ENCODE results near the gene BCAP29. TPM values are rescaled to one million over a fixed set of nuclear protein-coding genes. Genes with fewer than 3 reads are reported as not detected.

BCAP29 gene
- total RNA-seq, 2 experiments from 2014 or later: 11.0 to 11.7 TPM

GRCh38 chr7:107606303-107606702, 26.3 kb downstream of the BCAP29 start:
- Mint-ChIP-seq H3K4me3 (no peak overlapping the region), H3K27me3 (no peaks in the 10 kb centered on the region), H3K27ac (no peak overlapping the region), H3K4me1 (ENCODE audit: low read depth) (no peaks in the 10 kb centered on the region), H3K36me3 (ENCODE audit: low read depth) (peaks cover 25% of the 10 kb centered on the region), H3K9me3 (no peaks in the 10 kb centered on the region)
- CTCF ChIA-PET: interaction anchor here (1.1 kb wide), 1 partner anchor 19 kb away, joined by 3 read pairs; no protein-coding TSS in a partner anchor
- no peaks in the 10 kb centered on the region for H3K27me3 ChIP-seq (ENCODE audit: control insufficient read depth in 1 of 2, insufficient read depth in 2 of 2, low read length in 2 of 2)
- TF ChIP-seq CTCF (IDR thresholded peaks at IDR 0.05): no peak
- no peak for DNase-seq
- no peaks in the 10 kb centered on the region for H3K4me1 ChIP-seq (ENCODE audit: insufficient read depth, low read length)
- POLR2A ChIA-PET: no interaction called here
- ATAC-seq (ENCODE audit: poor library complexity): no peak
- H3K9me3 ChIP-seq (ENCODE audit: control insufficient read depth in 1 of 2, insufficient read depth in 1 of 2, low read length in 2 of 2): no peaks in the 10 kb centered on the region
- peaks cover 6% of the 10 kb centered on the region for H3K36me3 ChIP-seq (ENCODE audit: insufficient read depth, low read length)
- no peak overlapping the region for H3K27ac ChIP-seq (ENCODE audit: low read depth in 1 of 2, low read length in 2 of 2)
- H3K4me3 ChIP-seq (ENCODE audit: low read length): no peak overlapping the region
- intact Hi-C loops (cut with DNase I, micrococcal nuclease): no loop called here

- POLR2A ChIA-PET: no interaction called here
- H3K4me3 ChIP-seq (ENCODE audit: low read length): no peak overlapping the region
- Mint-ChIP-seq H3K4me1 (ENCODE audit: low read depth) (no peaks in the 10 kb centered on the region), H3K36me3 (ENCODE audit: low read depth) (peaks cover 30% of the 10 kb centered on the region), H3K4me3 (no peak overlapping the region), H3K27ac (no peak overlapping the region), H3K9me3 (no peaks in the 10 kb centered on the region), H3K27me3 (no peaks in the 10 kb centered on the region)
- H3K27ac ChIP-seq (ENCODE audit: low read depth in 1 of 2, low read length in 2 of 2): no peak overlapping the region
- DNase-seq: no peak
- no peaks in the 10 kb centered on the region for H3K4me1 ChIP-seq (ENCODE audit: insufficient read depth, low read length)
- H3K9me3 ChIP-seq (ENCODE audit: control insufficient read depth in 1 of 2, insufficient read depth in 1 of 2, low read length in 2 of 2): no peaks in the 10 kb centered on the region
- intact Hi-C loops (cut with DNase I, micrococcal nuclease): no loop called here
- H3K27me3 ChIP-seq (ENCODE audit: control insufficient read depth in 1 of 2, insufficient read depth in 2 of 2, low read length in 2 of 2): no peaks in the 10 kb centered on the region
- TF ChIP-seq CTCF (IDR thresholded peaks at IDR 0.05): no peak
- H3K36me3 ChIP-seq (ENCODE audit: insufficient read depth, low read length): peaks cover 14% of the 10 kb centered on the region
- ATAC-seq (ENCODE audit: poor library complexity): no peak
- CTCF ChIA-PET: no interaction called here
These were observed 29.8 kb downstream of the BCAP29 start for GRCh38 chr7:107609811-107610261.

GRCh38 chr7:107610323-107610722, 30.3 kb downstream of the BCAP29 start:
- ATAC-seq (ENCODE audit: poor library complexity): no peak
- H3K9me3 ChIP-seq (ENCODE audit: control insufficient read depth in 1 of 2, insufficient read depth in 1 of 2, low read length in 2 of 2): no peaks in the 10 kb centered on the region
- DNase-seq: no peak
- ChIA-PET CTCF (no interaction called here), POLR2A (no interaction called here)
- no peaks in the 10 kb centered on the region for H3K9me3 Mint-ChIP-seq
- no peak overlapping the region for H3K4me3 Mint-ChIP-seq
- no peaks in the 10 kb centered on the region for H3K27me3 Mint-ChIP-seq
- no peak for TF ChIP-seq CTCF (IDR thresholded peaks at IDR 0.05)
- H3K27ac ChIP-seq (ENCODE audit: low read depth in 1 of 2, low read length in 2 of 2): no peak overlapping the region
- intact Hi-C loops (cut with DNase I, micrococcal nuclease): no loop called here
- H3K27ac Mint-ChIP-seq: no peak overlapping the region
- no peak overlapping the region for H3K4me3 ChIP-seq (ENCODE audit: low read length)
- H3K4me1 ChIP-seq (ENCODE audit: insufficient read depth, low read length): no peaks in the 10 kb centered on the region
- peaks cover 15% of the 10 kb centered on the region for H3K36me3 ChIP-seq (ENCODE audit: insufficient read depth, low read length)
- peaks cover 30% of the 10 kb centered on the region for H3K36me3 Mint-ChIP-seq (ENCODE audit: low read depth)
- no peaks in the 10 kb centered on the region for H3K4me1 Mint-ChIP-seq (ENCODE audit: low read depth)
- H3K27me3 ChIP-seq (ENCODE audit: control insufficient read depth in 1 of 2, insufficient read depth in 2 of 2, low read length in 2 of 2): no peaks in the 10 kb centered on the region
